Immature natural killer cell (primary cell): ENCODE data around the gene GRIN2B. TPM values are rescaled to one million over a fixed set of nuclear protein-coding genes. Genes with fewer than 3 reads are reported as not detected.

Experiments used
- DNase-seq, 3 donors: peaks; one replicate each; pipeline ENCODE4 v3.0.0; 2022; ENCODE audit warnings: mixed read lengths in 1 of 3
- H3K27ac Mint-ChIP-seq, 6 donors: one replicate each; pipeline ENCODE4 v1.8.0; 2020; ENCODE audit warnings: mixed read lengths in 6 of 6, mild to moderate bottlenecking in 5 of 6, inconsistent platforms in 4 of 6, moderate library complexity in 3 of 6
- H3K27me3 Mint-ChIP-seq, 3 donors: one replicate each; pipeline ENCODE4 v1.8.0; 2020 to 2021; ENCODE audit warnings: low read depth in 3 of 3, mild to moderate bottlenecking in 3 of 3, mixed read lengths in 3 of 3, moderate library complexity in 3 of 3, inconsistent platforms in 1 of 3
- H3K36me3 Mint-ChIP-seq, 3 donors: one replicate each; pipeline ENCODE4 v1.8.0; 2020; ENCODE audit warnings: mixed read lengths in 3 of 3, inconsistent platforms in 2 of 3, mild to moderate bottlenecking in 2 of 3
- H3K4me1 Mint-ChIP-seq, 2 donors: one replicate each; pipeline ENCODE4 v1.8.0; 2020; ENCODE audit warnings: inconsistent platforms in 2 of 2, mild to moderate bottlenecking in 2 of 2, mixed read lengths in 2 of 2, moderate library complexity in 1 of 2
- H3K4me3 Mint-ChIP-seq, 5 donors: one replicate each; pipeline ENCODE4 v1.8.0; 2020; ENCODE audit warnings: mild to moderate bottlenecking in 5 of 5, mixed read lengths in 5 of 5, inconsistent platforms in 3 of 5, moderate library complexity in 3 of 5
- H3K9me3 Mint-ChIP-seq, 6 donors: one replicate each; pipeline ENCODE4 v1.8.0; 2020; ENCODE audit warnings: mild to moderate bottlenecking in 6 of 6, mixed read lengths in 6 of 6, inconsistent platforms in 4 of 6, moderate library complexity in 3 of 6
- polyA plus RNA-seq, 3 donors: library from polyadenylated mRNA; unstranded; fragments of 300-500 nt; fragmentation: Illumina TruSeq; gene quantifications; one replicate each; pipeline ENCODE4 v1.2.3, GENCODE V29; 2021

The GRIN2B gene
- polyA plus RNA-seq, 3 donors from 2014 or later, result not detected

DNA sequence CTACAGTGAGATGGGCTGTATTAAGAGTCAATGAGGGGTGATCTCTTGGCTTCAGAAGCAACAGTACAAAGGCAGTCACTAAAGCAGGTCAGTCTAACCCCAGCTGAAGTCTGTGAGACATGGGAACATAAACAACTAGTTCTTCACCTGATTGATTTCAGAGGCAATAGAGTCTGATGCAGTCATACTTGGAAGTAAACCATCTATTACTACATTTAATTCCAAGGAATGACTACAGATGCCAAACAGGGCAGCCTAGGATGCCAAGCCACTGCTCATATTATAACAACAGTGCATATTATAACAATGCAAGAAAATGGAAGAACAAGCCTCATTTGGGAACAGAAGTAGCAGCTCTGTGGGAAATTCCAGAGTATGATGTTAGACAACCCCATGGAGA, 35.8 kb downstream of the GRIN2B start:
- no peak for DNase-seq
- no peaks in the 10 kb centered on the region for H3K36me3 Mint-ChIP-seq
- peaks cover 0 to 6% (median 3%) of the 10 kb centered on the region in 3 donors for H3K27me3 Mint-ChIP-seq
- H3K4me3 Mint-ChIP-seq, result no peak overlapping the region
- no peaks in the 10 kb centered on the region for H3K4me1 Mint-ChIP-seq
- no peak overlapping the region for H3K27ac Mint-ChIP-seq
- peaks cover 0 to 5% (median 0%) of the 10 kb centered on the region in 6 donors for H3K9me3 Mint-ChIP-seq

GRCh38 chr12:13945236-13945635, 36.2 kb downstream of the GRIN2B start:
- no peak overlapping the region for H3K4me3 Mint-ChIP-seq
- no peaks in the 10 kb centered on the region for H3K4me1 Mint-ChIP-seq
- no peaks in the 10 kb centered on the region for H3K36me3 Mint-ChIP-seq
- H3K27ac Mint-ChIP-seq, result no peak overlapping the region
- H3K27me3 Mint-ChIP-seq, result peaks cover 0 to 6% (median 3%) of the 10 kb centered on the region in 3 donors
- H3K9me3 Mint-ChIP-seq, result peaks cover 0 to 5% (median 0%) of the 10 kb centered on the region in 6 donors
- DNase-seq, result no peak

GRCh38 chr12:13942826-13943225, 38.6 kb downstream of the GRIN2B start:
- DNase-seq, result no peak
- Mint-ChIP-seq H3K27ac (no peak overlapping the region), H3K36me3 (no peaks in the 10 kb centered on the region)

GRCh38 chr12:13941258-13942249, 39.8 kb downstream of the GRIN2B start:
- Mint-ChIP-seq H3K4me3 (no peak overlapping the region), H3K27me3 (peaks cover 3 to 6% (median 3%) of the 10 kb centered on the region in 3 donors), H3K9me3 (peaks cover 0 to 15% (median 6%) of the 10 kb centered on the region in 6 donors), H3K4me1 (no peaks in the 10 kb centered on the region), H3K36me3 (no peaks in the 10 kb centered on the region), H3K27ac (no peak overlapping the region)
- DNase-seq, result no peak

More at GRCh38 chr12:13942826-13943225, 38.6 kb downstream of the GRIN2B start:
- Mint-ChIP-seq H3K4me1 (no peaks in the 10 kb centered on the region), H3K9me3 (peaks cover 0 to 7% (median 2%) of the 10 kb centered on the region in 6 donors), H3K4me3 (no peak overlapping the region), H3K27me3 (peaks cover 2 to 6% (median 3%) of the 10 kb centered on the region in 3 donors)

GRCh38 chr12:13940335-13940865, 41.0 kb downstream of the GRIN2B start:
- H3K27ac Mint-ChIP-seq, result no peak overlapping the region
- no peaks in the 10 kb centered on the region for H3K4me1 Mint-ChIP-seq
- H3K36me3 Mint-ChIP-seq, result no peaks in the 10 kb centered on the region
- no peak overlapping the region for H3K4me3 Mint-ChIP-seq
- H3K27me3 Mint-ChIP-seq, result peaks cover 3 to 6% (median 3%) of the 10 kb centered on the region in 3 donors
- DNase-seq, result no peak
- peaks cover 0 to 16% (median 6%) of the 10 kb centered on the region in 6 donors for H3K9me3 Mint-ChIP-seq

DNA sequence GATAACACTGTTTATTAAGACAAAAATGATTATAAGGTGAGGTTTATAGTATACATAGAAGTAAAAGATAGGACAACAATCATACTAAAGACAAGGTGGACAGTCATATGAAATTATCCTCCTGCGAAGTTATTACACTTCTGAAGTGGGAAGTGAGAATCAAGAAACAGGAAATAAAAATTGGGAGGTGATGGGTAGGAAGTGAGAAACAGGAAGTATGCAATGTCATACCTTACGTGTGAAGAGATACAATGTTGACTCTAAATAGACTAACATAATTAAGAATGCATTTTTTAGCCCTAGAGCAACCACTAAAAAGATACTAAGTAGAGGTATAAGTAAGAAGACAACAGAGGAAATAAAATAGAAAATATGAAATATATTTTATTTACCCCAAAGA, 43.7 kb downstream of the GRIN2B start:
- no peak overlapping the region for H3K27ac Mint-ChIP-seq
- H3K4me3 Mint-ChIP-seq, result no peak overlapping the region
- no peaks in the 10 kb centered on the region for H3K4me1 Mint-ChIP-seq
- H3K27me3 Mint-ChIP-seq, result peaks cover 0 to 3% (median 0%) of the 10 kb centered on the region in 3 donors
- H3K9me3 Mint-ChIP-seq, result peaks cover 0 to 16% (median 3%) of the 10 kb centered on the region in 6 donors
- DNase-seq, result no peak
- H3K36me3 Mint-ChIP-seq, result no peaks in the 10 kb centered on the region

DNA sequence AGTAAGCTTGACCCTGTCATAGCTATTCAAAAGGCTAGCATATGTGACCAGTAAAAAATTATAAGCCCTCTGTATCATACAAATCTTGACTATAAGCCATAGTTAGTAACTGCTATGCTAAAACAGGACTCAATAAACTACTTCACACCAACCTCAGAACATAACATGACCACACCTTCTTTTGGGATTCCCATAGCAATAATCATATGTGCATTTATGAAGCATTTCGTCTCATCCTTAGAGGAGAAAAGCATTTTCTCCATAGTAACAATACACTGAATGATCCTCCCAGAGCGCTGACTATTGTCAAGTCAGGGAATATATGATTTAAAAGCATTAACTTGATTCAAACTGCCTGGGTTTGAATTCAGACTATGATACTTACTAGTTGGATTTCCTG, 46.2 kb downstream of the GRIN2B start:
- Mint-ChIP-seq H3K4me1 (no peaks in the 10 kb centered on the region), H3K4me3 (no peak overlapping the region), H3K27me3 (peaks cover 0 to 3% (median 0%) of the 10 kb centered on the region in 3 donors), H3K9me3 (peaks cover 0 to 16% (median 3%) of the 10 kb centered on the region in 6 donors), H3K36me3 (no peaks in the 10 kb centered on the region), H3K27ac (no peak overlapping the region)
- no peak for DNase-seq
